ENCODE measurements around the gene CXCL8.

DNA sequence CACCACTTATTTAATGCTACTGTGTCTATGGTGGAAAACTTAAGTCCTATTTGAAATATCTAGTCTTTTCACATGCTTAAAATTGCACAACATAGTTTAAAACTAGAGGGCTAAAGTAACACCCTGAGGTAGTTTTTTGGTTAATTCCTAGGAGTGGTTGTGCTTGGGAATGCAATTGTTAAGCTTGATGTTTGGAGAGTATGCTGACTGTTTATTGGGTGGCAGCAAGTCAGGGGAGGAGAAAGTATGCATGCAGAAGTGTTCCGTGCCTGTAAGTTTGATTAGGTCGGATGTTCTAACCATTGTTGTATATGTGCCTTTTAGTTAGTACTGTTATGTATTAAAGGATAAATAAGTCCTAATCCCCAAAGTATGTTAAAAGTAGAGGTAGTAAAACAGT is 40.5 kb downstream of the CXCL8 start:
- no peak for TF ChIP-seq CTCF (IDR thresholded peaks at IDR 0.05)
- TF ChIP-seq POLR2A (IDR thresholded peaks at IDR 0.05), result no peak
